B cell (primary cell): ENCODE data around the gene ERVV-1.

Experiments used
- EZH2 ChIP-seq: IDR thresholded peaks from 2 replicates; pipeline ENCODE4 v1.6.1; 2012; ENCODE audit warnings: borderline replicate concordance, low read depth, mild to moderate bottlenecking, moderate library complexity, low read length; ENCODE audit not compliant: insufficient read depth, poor library complexity, severe bottlenecking
- TF ChIP-seq, protein P1 (sequence below): fragments of 200-600 bp; IDR thresholded peaks from one replicate; pipeline ENCODE4 v1.8.0; 2022; ENCODE audit warnings: antibody characterized with exemption, mild to moderate bottlenecking

DNA sequence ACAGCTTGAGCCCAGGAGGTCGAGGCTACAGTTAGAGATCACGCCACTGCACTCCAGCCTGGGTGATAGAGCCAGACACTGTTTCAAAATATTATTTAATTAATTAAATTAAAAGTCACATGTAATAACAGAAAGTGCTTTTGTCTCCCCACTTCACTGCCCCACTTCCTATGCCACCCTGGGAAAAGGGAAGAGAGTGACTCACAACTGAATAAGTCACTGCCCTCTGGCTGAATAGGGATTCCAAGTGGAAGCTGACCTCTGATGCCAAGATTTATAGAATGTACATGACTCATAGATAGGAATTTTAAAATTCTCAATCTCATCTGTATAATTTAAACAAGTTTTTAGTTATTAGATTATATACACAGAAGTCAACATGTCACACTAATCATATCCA lies 22.2 kb upstream of the ERVV-1 start:
- TF ChIP-seq EZH2, result no peak
- TF ChIP-seq, protein P1, sequence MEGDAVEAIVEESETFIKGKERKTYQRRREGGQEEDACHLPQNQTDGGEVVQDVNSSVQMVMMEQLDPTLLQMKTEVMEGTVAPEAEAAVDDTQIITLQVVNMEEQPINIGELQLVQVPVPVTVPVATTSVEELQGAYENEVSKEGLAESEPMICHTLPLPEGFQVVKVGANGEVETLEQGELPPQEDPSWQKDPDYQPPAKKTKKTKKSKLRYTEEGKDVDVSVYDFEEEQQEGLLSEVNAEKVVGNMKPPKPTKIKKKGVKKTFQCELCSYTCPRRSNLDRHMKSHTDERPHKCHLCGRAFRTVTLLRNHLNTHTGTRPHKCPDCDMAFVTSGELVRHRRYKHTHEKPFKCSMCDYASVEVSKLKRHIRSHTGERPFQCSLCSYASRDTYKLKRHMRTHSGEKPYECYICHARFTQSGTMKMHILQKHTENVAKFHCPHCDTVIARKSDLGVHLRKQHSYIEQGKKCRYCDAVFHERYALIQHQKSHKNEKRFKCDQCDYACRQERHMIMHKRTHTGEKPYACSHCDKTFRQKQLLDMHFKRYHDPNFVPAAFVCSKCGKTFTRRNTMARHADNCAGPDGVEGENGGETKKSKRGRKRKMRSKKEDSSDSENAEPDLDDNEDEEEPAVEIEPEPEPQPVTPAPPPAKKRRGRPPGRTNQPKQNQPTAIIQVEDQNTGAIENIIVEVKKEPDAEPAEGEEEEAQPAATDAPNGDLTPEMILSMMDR, result no peak
